NCI-H526 treated with DMSO at 0.1 percent for 48 hours (cell line): Measurements from ENCODE around the gene PRXL2A.
A peak's percentile ranks its signal among the peaks of the same experiment; 100 is the strongest.

ENCODE experiments used
- DNase-seq: peaks from one replicate; lab custom pipeline; 2025; lab: John Stamatoyannopoulos, UW

PRXL2A gene

GRCh38 chr10:80444646-80445319 is 36.4 kb downstream of the PRXL2A start:
- no peak for DNase-seq

GRCh38 chr10:80447436-80448190 is 39.3 kb downstream of the PRXL2A start:
- DNase-seq: no peak

GRCh38 chr10:80448209-80448942 is 40.0 kb downstream of the PRXL2A start:
- DNase-seq: no peak

- DNase-seq: no peak
Measured at GRCh38 chr10:80449520-80449919, 41.2 kb downstream of the PRXL2A start.

- no peak for DNase-seq
Measured at GRCh38 chr10:80451132-80451531, 42.8 kb downstream of the PRXL2A start.

- DNase-seq: no peak
Measured at GRCh38 chr10:80452069-80452468, 43.7 kb downstream of the PRXL2A start.

GRCh38 chr10:80452640-80453039 is 44.3 kb downstream of the PRXL2A start:
- no peak for DNase-seq

GRCh38 chr10:80453056-80453841 is 44.9 kb downstream of the PRXL2A start:
- DNase-seq: no peak

GRCh38 chr10:80453842-80454512 is 45.6 kb downstream of the PRXL2A start, which contains the start of gene TSPAN14:
TSS of gene TSPAN14 (plus strand) at chr10:80454310. CDS start at chr10:80489234, 34,924 bp downstream.
- peak; percentile 45 for DNase-seq

- DNase-seq: no peak
Measured at GRCh38 chr10:80454513-80455460, 46.4 kb downstream of the PRXL2A start.

GRCh38 chr10:80455461-80456349 is 47.4 kb downstream of the PRXL2A start:
- no peak for DNase-seq

- DNase-seq: no peak
Measured at GRCh38 chr10:80457554-80458262, 49.4 kb downstream of the PRXL2A start.

- no peak for DNase-seq
Measured at GRCh38 chr10:80458263-80458625, 49.9 kb downstream of the PRXL2A start.

GRCh38 chr10:80458638-80459037 is 50.3 kb downstream of the PRXL2A start:
- DNase-seq: no peak

- peak; percentile 41 for DNase-seq
Measured at GRCh38 chr10:80459047-80459865, 50.9 kb downstream of the PRXL2A start.

GRCh38 chr10:80460399-80461207 is 52.3 kb downstream of the PRXL2A start:
- peak; percentile 91 for DNase-seq
